GM11168 (cell line): ENCODE results near the gene KCTD18.

Experiments used
- in situ Hi-C: fragments of 300-500 bp; cut with MboI; formaldehyde crosslinking; loops from one replicate; pipeline ENCODE4 v1.12.0; 2022; ENCODE audit warnings: low sequenced_read_pairs; ENCODE audit not compliant: unreplicated experiment

KCTD18 gene

DNA sequence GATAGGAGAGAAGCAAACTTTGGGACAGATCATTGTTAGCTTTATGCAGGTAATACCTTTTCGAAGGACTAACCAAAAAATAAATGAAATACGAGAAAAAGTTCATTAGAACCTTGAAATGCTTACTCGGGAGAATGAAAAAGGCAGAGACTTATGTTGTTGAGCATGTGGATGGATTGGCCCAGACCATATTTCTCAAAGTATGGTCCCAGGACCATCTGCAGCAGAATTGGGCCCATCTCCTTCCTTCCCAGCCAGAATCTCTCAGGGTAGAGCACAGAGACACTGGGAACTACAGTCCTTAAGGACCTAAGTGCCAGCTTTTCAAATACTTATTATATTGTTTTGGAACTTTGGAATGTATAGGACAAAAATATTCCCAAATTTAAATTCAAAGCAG is 50.8 kb downstream of the KCTD18 start:
- in situ Hi-C loops, result no loop called here

DNA sequence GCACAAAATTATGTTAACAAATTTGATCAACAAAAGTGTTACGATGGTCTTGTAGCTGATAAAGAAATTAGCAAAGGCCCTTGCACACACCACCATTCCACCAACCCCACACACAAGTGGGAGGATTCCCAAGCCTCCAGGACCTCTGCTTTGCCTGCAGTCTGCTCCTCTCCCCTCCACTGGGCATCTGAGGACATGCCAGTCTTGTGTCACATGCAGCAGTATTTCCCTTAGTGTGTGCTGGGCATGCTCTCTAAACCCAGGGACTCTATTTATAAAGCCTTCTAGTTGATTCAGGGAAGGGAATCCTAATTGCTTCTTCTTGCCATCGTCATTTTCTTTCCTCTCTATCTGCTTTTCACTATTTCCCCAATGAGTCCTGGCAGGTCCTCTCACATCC is 53.3 kb downstream of the KCTD18 start:
- in situ Hi-C loops, result no loop called here

DNA sequence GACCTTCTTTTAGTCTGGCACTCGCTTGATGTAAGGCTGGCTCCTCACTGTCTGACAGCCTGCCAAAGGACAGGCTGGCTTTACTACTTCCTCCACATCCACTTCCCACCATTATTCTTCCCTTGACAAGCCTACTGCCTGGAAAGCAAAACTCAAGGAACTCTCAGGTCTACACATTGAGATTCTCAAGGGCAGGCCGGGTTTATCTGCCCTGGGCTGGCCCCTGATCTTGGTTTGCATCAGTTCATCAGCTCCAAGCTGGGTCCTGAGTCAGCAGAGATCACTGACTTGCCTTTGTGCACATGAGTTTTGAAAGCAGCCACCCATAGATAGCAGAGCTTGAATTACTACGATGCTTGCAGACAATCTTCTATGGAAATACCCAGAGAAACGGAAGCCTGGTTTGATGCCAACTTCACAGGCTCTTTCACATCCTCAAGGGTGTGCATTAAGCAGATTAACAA is 53.9 kb downstream of the KCTD18 start:
- in situ Hi-C loops, result no loop called here

DNA sequence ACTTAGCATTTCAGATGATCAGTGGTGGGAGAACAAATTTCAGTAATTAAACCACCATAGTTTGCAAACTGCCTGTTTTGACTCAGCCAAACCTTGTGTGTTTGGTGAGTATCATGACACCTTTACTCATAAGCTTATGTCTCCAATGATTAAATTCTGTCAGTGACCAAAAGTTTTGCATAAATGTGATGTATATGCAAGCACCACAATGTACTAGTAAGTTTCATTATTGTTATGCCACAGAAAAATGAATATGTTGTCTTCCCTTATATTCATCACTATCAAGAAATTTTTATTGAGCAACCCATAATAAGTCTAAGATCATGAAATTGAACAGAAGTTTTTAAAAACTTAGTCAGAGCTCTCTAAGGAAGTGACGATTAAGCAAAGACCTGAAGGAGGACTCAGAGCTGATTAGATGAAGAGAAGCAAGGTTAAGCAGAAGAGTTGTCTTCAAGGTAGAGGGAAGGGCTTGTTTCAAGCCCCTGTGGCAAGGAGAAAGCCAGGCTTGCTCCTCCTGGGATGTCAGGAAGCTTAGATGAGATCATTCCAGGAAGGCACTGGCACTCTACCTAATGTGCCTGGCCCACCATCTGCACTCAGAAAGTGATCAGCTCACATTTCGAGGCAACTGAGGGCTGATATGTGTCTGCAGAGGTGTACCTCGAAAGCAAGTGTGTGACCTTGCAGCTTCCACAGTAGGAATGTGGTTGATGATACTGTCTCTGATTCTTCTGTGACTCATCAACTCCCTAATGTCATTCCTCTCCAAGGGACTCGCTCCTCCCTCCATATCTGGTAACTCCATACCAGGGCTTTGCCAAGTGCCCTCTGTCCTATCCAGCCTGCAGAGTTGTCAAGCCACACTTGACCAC is 54.7 kb downstream of the KCTD18 start:
- in situ Hi-C loops, result no loop called here

DNA sequence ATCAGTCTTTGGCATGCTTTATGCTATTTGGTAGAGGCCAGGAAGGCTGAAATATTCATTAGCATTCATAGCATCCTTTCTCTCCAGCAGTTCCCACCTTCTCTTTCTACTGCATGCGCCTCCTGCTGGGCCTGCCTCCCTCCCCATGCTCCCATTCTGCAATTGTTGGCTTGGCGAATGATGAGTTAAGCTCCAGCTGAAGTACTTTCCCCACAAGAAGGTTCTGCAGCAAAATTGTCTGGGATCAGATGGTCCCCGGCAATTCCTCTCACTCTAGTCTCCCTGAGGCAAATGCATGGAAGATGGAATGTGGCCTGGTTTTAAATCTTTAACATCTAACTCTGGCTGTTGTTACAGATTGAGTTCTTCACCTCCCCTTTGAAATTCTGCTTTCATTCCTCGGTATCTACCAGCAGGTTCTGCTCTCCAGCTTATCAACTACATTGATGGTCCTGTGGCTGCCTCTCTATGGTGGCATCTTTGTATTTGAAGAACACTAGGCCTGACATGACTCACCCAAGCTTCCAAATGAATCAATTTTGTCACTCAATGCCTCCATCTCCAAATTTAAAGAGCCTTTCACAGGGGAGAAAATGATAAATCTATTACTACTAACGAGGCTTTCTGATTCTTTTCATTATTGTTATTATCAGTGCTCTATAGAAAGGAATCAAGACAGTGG is 55.9 kb downstream of the KCTD18 start:
- in situ Hi-C loops, result no loop called here

DNA sequence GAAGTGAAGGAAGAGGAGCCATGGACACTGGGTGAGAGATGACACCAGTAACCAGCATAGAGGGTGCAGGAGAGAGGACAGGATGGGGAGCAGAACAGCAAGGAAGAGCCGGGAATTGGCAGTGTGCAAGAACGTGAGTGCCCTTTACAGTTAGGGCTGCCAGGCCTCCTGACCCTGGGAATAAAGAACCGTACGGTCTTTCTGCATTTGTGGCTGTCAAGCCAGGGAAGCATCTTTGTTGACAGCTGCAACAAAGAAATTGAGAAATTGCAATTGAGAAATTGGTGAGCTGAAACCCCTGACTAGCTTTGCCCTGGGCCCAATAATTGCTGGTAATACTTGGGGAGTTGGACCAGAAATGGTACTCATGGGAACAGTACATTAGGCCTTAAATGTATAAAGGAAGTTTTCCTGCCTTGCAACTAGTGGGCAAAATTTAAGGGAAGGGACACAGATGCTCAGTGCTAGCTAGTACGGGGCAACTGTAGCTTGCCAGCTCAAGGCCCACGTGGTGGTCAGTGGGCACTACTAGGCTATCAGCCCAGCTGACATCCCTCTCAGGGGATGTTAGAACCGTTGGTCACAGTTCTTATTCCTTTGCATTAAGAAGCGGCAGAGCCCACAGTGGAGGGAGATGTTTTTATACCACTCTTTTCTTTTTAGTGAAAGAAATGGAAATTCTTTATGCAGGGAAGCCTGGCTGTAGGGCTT is 56.6 kb downstream of the KCTD18 start:
- in situ Hi-C loops, result no loop called here

DNA sequence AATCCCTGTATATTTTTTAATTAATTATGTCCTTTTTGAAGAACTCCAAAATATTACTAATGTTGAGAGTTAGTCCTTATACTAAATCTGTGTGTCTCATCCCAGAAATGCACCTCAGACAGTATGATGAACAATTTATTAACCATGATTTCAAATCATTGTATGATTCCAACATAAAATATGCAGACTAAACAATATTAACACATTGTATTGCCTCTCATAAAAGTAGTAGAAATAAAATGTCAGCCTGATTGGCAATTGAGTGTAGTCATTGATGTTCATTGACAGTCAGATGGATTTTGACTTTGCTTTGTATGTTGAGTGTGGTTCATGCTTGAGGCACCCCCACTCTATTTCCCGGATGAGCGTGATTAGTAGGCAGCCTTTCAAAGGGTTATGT is 57.5 kb downstream of the KCTD18 start:
- in situ Hi-C loops, result no loop called here

DNA sequence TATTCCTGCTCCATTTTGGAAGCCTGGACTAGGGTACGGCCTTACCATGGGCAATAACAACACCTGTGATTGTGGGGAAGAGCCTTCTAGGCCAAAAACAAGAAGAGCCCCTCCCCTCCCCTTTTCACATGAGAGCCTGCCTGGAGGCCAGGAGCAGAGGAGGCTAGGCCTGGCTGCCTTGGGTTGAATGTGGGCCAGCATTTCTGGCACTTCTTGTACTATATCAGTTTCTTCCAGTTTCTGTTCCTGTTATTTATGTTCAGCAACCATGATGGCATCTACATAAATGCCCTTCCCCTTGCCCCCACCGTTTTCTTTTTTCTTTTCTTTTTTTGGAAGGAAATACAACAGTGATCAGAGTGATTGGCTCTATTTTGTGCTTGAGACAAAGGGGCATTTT is 58.4 kb downstream of the KCTD18 start:
- in situ Hi-C loops, result no loop called here

DNA sequence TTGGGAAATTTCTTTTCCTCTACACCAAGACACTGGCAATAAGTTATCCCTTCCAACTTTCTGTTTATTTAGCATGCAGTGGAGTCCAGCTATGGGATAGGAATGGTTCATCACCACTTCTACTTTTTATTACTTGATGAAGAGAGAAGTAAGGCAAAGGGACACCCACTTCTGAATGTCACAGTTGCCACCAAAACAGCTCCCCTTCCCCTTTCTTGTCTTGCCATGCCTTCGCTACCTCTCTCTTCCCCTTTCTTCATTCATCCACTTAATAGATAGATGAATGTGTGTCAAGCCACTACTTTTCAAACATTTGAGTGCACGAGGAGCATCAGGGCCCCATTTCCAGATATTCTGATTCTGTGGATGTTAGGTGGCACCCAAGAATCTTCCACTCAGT is 59.6 kb downstream of the KCTD18 start:
- in situ Hi-C loops, result no loop called here

DNA sequence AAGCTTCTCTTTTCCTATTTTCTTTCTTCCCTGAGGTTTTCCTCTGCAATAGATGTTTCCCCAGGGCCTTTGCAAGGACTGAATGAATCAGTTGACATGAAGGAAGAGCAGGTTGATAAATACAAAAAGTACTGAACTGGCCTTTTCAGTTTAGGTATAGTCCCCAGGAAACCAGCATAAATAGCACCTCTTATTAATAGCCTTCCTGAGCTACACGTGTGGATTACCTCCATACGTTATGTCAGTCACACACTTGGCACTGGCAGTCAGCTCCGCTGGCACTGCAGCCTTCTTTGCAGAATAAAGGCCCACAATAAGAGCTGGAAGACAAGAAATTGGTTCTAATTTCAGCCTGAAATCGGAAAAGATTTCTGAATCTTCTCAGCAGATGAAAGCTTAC is 60.7 kb downstream of the KCTD18 start:
- in situ Hi-C loops, result no loop called here

DNA sequence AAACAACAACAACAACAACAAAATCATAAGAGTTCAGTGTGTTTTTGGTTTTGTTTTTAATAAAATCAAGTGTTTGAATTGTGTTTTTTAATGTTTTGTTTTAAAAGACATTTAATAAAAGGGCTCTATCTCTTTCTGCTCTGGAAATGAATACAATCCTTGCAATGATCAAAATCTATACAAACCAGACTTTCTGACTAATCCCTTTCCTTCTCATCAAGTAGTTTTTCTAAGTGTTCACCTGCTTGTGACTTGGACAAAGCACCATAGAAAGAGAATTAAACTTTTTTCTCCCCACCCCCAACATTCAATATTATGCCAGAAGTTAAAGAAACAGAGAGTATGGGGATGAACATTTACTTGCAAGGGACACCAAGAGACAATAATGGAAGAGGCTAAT is 61.4 kb downstream of the KCTD18 start:
- in situ Hi-C loops, result no loop called here

DNA sequence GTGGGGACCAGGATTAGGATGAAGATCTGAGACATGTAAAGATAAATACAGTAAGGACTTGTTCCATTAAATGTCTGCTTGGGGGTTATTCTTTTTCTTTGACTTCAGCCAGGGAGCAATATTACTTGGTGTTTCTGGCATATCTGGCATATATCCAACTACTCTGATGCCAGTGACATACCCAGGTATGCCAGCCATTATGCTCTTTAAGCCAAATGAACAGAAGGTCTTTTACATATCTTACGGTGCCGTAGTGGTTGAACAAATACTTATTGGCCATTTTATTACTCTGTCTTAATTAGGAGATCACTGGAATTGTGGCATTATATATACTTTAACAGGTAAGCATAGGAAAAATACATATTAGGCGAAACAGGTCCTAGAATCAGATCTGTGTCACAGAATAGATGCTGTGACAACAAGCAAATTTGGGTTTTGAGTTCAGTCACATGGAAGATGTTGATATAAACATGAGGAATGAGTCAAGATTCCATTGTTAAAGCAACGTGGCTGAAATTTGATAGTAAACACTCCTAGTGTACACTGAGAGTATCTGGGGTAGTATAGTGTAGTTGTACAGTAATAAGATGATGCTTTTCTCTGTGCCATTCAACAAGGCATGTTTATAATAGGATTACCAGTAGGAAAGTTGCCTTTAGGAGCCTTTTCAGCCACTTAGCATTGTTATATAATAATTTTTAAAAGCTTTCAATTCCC is 62.6 kb downstream of the KCTD18 start:
- in situ Hi-C loops, result no loop called here

DNA sequence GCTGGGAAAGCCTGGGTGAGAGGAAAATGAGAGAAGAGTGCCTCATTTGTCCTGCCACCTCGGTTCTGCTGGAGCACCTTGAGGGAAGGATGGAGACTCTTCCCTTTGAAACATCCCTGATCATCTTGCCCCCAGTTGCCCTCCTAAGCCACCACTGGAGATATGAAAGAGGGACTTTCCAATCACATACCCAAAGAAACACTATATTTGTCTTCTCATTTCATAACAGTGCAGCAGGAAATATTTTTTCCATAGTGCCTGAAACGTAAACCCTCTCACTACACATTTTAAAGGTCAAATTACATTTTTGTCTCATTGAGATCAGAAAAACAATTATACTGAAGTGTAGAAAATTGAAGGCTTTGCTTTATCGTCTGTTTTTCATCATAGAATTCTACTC is 63.3 kb downstream of the KCTD18 start:
- in situ Hi-C loops, result no loop called here

DNA sequence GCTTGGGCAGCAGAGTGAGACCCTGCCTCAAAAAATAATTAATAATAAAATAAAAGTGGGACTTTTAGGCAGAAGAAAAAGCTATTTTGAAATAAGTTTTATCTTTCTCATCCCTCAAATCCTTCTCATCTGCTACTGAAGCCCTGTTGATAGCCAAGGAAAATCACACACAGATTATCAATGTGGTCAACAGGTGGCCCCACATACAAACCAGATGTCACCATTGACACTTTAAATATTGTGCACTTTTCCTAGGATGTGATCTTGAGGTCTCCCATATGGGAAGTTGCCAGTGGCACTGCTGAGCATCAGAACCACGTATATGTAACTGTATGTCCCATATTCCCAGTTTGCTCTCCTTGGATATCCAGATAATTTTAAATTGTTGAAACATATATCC is 64.6 kb downstream of the KCTD18 start:
- in situ Hi-C loops, result no loop called here

DNA sequence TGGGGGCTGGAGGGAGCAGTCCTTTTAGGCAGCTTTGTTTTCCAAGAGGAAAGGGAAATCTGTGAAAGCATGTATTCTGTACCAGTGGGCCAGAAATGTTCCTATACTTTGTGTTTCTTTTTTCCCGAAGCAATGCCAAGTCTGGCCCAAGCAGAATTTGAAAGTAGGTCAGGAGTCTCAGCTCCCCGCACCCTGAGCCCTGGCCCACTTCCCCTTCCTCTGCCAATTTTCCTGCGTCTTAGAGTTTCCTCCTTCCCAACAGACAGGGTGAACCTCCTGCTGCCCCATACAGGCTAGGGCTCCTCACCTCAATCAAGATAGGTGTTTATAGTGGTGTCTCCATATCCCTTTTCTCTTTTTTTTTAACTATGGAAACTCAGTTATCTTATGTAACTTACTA is 65.3 kb downstream of the KCTD18 start:
- in situ Hi-C loops, result no loop called here

DNA sequence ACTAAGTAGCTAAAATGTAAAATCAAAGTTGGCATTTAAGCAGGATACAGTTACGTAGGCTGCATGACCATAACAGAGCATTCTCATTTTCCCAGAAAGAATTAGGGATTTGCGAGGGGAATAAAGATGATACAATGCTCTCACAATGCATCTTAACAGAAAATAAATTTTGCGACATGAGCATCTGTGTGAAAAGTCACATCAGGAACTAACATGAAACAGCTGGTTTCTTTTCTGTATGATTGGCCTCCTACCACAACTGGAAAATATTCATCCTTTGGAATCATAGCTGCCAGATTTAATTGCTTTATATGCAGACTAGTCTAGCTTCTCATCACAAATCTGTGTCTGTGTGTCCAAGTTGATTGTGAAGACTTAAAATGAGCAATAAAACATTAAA is 66.0 kb downstream of the KCTD18 start:
- in situ Hi-C loops, result no loop called here

DNA sequence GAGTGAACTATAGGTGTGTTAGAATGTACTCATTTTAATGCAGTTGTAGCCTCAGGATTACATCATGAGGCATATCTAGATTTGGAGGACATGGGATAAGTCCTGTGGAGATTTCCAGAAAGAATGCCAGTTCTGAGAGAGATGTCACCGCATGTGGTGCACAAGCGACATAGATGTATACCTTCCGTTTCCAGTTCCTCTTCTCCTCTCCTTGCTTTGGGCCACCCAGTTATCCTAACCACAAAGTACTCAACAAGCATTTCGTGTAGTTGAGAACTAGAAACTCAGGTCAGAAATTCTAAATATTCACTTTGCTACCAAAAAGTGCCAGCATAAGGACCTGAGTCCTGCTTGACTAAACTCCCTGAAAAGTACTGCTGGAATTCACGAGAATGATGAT is 66.5 kb downstream of the KCTD18 start:
- in situ Hi-C loops, result no loop called here

DNA sequence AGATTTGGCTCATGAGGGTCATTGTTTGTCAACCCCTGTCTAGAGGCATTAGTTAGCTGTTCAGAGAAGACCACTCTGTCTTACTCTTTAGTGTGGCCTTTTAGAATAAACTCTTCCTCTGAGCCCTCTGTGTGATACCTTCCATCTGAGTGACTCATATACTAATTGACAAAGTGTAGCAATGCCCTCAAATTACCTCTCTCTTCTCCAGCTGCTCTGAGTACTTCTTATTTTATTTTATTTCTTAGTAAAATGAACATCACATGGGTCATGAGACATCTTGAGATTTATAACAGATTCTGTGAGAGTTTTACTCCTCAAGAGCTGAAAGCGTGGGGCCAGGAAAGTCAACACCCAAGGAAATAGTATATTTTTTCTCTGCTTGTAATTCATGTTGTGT is 67.4 kb downstream of the KCTD18 start:
- in situ Hi-C loops, result no loop called here

DNA sequence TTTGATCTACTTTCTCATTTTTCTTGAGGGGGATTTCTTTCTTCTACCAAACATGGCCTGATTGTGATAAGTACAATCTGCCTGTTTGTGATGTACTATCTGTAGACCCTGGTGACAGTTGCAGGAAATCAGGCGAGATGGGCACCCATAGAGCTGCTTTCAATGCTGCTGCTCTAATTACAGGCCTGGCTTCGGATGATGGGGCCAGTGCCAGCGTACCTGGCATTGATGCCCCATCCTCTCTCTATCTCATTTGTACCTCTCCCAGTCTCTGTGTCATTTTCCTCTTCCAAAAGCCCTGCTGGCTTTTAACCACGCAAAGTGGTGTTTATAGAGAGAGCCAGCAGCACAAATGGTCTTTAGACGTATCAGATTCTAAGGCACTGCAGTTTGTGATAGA is 69.9 kb downstream of the KCTD18 start:
- in situ Hi-C loops, result no loop called here
